ENCODE data around the gene LEPROT.

DNA sequence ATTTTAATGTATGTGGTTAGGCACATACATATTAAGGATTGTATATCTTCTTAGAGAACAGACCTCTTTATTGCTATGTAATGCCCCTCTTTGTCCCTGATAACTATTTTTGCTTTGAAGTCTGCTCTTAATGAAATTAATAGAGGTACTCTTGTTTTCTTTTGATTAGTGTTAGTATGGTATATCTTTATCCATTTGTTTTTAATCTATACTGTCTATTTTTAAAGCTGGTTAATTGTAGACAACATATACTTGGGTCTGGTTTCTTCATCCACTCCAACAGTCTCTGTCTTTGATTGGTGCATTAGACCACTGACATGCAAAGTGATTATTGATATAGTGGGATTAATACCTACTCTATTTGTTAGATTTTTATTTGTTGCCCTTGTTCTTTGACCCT is 36.0 kb downstream of the LEPROT start:
- TF ChIP-seq EZH2 (IDR thresholded peaks at IDR 0.05; ENCODE audit: insufficient read depth, poor library complexity, severe bottlenecking) (no peak), EZH2phosphoT487 (IDR thresholded peaks at IDR 0.05; ENCODE audit: insufficient read depth, low read depth) (no peak)

Data from GM23248 (cell line).